Mucosa of rectum (tissue), 2 donors: Measurements from ENCODE around the gene EPN2.
A peak's percentile ranks its signal among the peaks of the same experiment; 100 is the strongest.
"Not testable (repeated sequence)": the region's sequence is repeated elsewhere in the genome, so short reads cannot be mapped to it uniquely, and the experiment has no call there.

Source experiments
- H3K27ac ChIP-seq, 2 donors: one replicate each; pipeline ENCODE4 v1.7.0; 2013; ENCODE audit warnings: inconsistent platforms in 2 of 2, low read depth in 2 of 2, low read length in 2 of 2
- H3K27me3 ChIP-seq, 2 donors: one replicate each; pipeline ENCODE4 v1.7.0; 2013; ENCODE audit warnings: low read length in 2 of 2; ENCODE audit not compliant: control insufficient read depth in 2 of 2, insufficient read depth in 2 of 2
- H3K36me3 ChIP-seq, 2 donors: one replicate each; pipeline ENCODE4 v1.7.0; 2013; ENCODE audit warnings: low read length in 2 of 2; ENCODE audit not compliant: control insufficient read depth in 2 of 2, insufficient read depth in 2 of 2
- H3K4me1 ChIP-seq, 2 donors: one replicate each; pipeline ENCODE4 v1.7.0; 2013; ENCODE audit warnings: low read length in 2 of 2, mild to moderate bottlenecking in 1 of 2; ENCODE audit not compliant: control insufficient read depth in 2 of 2, insufficient read depth in 2 of 2
- H3K4me3 ChIP-seq, 2 donors: one replicate each; pipeline ENCODE4 v1.7.0; 2013; ENCODE audit warnings: low read length in 2 of 2
- H3K9ac ChIP-seq, 2 donors: one replicate each; pipeline ENCODE4 v1.7.0; 2013; ENCODE audit warnings: low read length in 2 of 2, low read depth in 1 of 2, mild to moderate bottlenecking in 1 of 2
- H3K9me3 ChIP-seq, 2 donors: one replicate each; pipeline ENCODE4 v1.7.0; 2013; ENCODE audit warnings: low read length in 2 of 2; ENCODE audit not compliant: control insufficient read depth in 2 of 2
- donor health status: healthy.
- donor health status: Normal muscosa, but diverticular disease.

Gene EPN2

DNA sequence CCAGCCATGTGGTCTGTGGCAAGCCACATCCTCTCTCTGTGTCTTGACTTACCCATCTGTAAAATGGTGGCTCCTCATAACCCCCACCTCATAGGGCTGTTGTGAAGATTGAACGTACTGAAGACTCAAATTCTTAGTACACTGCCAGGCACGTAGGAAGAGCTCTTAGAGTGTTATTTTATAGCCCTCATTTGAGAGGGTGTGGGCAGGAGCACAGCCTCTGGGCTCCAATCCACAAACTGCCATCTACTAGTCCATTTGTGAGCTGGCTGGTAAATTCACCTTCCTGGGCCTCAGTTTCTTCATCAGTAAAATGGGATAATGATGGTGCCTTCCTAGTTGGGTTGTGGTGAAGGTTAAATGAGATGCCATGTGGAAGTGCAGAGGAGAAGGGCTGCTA, 18.3 kb upstream of the EPN2 start:
- H3K9me3 ChIP-seq, H3K36me3 ChIP-seq, H3K4me3 ChIP-seq, H3K27me3 ChIP-seq, H3K9ac ChIP-seq, H3K27ac ChIP-seq, H3K4me1 ChIP-seq: not testable (repeated sequence)

DNA sequence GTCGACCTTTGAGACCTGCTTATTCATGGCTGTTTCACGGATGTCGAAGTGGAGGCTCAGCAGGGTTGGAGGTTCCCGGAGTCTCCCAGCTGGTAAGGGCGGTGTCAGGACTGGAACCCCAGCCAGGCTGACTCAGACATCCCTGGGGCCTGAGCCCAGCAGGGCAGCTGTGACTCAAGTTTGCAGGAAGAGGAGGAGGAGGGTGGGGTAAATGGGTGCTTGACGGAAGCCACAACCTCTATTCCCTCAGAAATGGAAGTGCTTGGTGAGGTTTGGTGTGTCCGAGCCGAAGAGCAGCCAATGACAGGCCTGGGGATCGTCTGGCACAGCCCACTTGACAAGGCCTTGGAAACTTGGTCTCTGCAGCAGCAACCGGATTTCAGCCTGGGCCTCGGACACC, 17.8 kb upstream of the EPN2 start:
- H3K27ac ChIP-seq, H3K36me3 ChIP-seq, H3K27me3 ChIP-seq, H3K4me1 ChIP-seq, H3K9me3 ChIP-seq, H3K4me3 ChIP-seq, H3K9ac ChIP-seq: not testable (repeated sequence)

DNA sequence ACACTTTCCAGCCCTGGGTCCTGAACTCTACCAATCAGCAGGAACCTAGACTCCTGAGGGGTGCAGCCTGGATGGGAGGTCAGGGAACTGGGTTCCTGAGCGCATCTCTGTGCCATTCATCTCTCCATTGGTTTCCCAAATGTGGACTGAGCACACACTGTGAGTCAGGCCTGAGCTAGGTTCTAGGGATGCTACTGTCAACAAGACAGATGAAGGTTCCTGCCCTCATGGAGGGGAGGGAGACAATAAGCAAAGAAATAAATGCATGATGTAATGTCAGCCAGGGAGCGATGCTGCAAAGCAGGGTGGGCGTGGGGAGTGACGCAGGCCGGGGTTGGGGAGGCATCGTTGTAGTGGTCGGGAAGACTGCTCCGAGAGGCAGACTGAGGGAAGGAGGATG, 17.0 kb upstream of the EPN2 start:
- not testable (repeated sequence) for H3K4me3 ChIP-seq, H3K9ac ChIP-seq, H3K4me1 ChIP-seq, H3K27me3 ChIP-seq, H3K9me3 ChIP-seq, H3K36me3 ChIP-seq, H3K27ac ChIP-seq

DNA sequence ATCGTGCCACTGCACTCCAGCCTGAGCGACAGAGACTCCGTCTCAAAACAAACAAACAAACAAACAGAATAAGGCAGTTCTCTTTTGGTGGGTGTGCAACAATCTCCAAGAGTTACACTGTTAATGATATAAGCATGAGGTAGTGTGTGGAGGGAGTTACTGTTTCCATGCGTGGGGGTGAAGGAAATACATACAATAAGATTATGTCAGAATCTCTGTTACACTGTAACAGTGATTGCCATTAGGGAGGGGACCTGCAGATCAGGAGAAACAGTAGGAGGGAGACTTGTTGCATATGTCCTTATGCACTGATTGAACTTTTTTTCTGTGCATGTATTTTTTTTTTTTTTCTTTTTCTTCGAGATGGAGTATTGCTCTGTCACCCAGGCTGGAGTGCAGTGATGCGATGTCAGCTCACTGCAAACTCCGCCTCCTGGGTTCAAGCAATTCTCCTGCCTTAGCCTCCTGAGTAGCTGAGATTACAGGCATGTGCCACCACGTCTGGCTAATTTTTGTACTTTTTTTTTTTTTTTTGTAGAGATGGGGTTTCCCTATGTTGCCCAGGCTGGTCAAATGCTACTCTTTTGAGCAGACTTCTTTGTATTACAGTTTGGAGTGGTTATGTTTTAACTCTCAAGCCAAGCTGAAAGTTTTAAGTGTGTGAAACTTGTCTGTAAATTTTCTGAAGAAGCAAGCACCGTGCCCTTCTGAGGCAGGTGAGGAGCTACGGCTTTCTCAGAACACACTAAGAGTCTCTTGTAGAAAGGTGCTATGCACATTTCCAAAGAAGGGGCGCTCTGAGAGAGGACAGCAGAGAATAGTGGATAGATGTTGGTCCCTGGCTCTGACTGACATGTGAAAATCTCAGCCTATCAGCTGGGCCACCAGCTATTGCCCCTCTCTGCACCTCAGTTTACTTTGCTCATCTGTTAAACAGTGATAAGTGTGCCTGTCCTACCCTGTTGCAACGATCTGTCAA, 10.3 kb upstream of the EPN2 start:
- not testable (repeated sequence) for H3K27me3 ChIP-seq, H3K4me1 ChIP-seq, H3K4me3 ChIP-seq, H3K36me3 ChIP-seq, H3K9me3 ChIP-seq, H3K27ac ChIP-seq, H3K9ac ChIP-seq

DNA sequence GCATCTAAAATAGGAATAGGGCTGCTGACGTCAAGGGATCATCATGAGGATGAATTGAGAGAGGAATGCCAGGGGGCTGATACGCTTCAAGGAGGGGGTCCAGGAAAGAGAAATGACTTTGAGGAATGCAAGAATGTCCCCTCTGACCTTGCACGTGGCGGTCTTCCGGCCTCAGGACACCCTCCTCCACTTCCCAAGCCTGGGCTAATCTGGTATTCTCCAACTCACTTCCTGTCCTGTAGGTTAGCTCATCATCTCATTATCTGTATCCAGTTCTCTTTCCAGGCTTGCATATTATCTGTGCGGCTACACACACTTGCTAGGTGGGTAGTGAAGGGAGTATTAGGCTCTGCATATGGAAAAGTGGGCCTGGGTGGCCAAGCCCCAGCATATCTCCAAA, 2.5 kb upstream of the EPN2 start:
- H3K4me1 ChIP-seq, H3K36me3 ChIP-seq, H3K4me3 ChIP-seq, H3K27ac ChIP-seq, H3K9ac ChIP-seq, H3K9me3 ChIP-seq, H3K27me3 ChIP-seq: not testable (repeated sequence)

DNA sequence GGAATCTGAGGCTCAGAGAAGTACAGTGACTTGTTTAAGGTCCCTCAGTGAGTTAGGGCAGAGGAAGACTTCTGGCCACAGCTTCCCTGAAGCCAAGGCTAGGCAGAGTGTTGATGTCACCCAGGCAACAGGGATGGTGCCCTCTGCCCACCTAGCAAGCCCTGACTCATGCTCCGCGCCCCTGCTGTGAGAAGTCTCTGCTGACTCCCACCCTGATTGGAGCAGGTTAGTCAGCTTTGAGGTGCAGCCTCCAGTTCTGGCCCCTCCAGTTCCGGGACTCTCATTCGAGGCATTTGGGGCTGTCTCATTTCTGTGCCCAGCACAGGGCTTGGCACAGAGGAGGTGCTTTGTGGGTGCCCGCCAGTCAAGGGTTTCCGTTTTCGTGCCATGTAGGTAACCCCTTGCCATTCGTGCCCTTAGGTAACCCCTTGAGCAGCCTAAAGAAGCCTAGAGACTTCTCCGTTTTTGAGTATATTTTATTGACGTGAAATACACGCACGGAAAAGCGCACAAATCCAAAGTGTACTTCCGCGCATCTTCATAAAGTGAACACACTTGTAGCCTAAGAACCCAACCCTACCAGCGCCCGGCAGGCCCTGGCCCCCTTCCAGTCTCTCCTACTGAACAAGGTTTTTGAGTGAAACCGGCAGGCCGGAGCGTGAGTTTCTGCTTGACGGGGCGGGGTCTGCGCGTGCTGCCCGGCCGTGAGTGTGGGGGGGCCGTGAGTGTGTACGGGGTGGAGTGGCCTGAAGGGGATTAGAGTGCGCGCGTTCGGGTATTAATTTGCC, 621 bp upstream of the EPN2 start:
- H3K9ac ChIP-seq, H3K27me3 ChIP-seq, H3K27ac ChIP-seq, H3K4me3 ChIP-seq, H3K4me1 ChIP-seq, H3K9me3 ChIP-seq, H3K36me3 ChIP-seq: not testable (repeated sequence)

DNA sequence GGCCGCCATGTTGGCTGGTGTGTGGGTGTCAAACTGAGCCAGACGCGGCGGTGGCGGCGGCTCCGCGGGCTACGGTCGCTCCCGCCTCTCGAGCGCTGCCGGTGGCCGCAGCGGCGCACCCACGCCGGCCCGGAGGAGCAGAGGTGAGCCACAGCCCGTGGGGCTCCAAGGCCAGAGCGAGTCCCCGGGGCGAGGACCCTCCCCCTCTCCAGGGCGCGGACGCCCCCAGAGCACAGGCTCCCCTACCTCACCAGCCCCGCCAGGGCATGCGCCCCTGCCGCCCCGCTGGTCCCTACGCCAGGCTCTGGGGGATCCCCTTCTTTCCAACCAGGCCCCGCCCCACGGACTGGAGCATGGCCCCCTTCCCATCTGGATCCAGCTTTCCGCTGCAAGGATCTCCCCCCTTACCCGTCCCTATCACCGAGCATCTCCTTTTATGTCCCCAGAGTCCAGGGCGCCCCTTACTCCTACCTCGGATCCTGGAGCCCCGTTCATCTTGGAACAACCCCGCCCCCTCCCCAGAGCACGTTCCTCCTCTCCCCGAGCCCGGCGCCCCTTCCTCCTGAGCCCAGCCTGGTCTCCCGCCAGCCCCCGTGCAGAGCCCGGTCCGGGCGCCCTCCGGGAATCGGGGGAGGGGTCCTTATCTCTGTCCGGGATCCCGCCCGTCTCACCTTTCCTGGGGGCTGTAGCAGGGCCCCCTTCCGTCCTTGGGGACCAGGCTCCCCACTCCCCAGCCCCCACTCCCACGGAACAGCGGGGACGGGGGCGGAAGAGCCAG, 412 bp downstream of the EPN2 start:
- peak overlapping the region; percentile 67 to 83 for H3K27ac ChIP-seq
- H3K4me1 ChIP-seq, result peaks cover 4% of the 10 kb centered on the region in 2 donors
- H3K4me3 ChIP-seq, result peak overlapping the region; percentile 87 to 94
- no peaks in the 10 kb centered on the region for H3K9me3 ChIP-seq
- no peaks in the 10 kb centered on the region for H3K27me3 ChIP-seq
- no peaks in the 10 kb centered on the region for H3K36me3 ChIP-seq
- H3K9ac ChIP-seq, result peak overlapping the region; percentile 79 to 85

DNA sequence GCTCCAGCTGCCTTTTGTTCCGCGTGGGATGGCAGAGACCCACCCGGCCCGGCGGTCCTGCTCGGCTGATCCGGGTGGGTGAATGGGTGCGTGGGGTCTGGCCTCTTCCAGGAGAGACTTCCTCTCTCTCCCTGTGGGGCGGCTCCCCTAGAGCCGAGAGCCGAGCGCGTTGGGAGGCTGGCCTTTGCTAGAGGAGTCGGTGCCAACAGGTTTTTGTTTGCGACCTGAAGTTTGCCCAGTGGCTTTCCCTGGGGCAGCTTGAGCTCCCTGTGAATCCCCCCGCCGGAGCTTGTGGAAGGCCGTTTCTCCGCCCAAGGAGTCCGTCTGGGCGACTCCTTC, 970 bp downstream of the EPN2 start:
- H3K9me3 ChIP-seq, result no peaks in the 10 kb centered on the region
- peak overlapping the region; percentile 87 to 94 for H3K4me3 ChIP-seq
- H3K27me3 ChIP-seq, result no peaks in the 10 kb centered on the region
- peak overlapping the region; percentile 79 to 85 for H3K9ac ChIP-seq
- H3K36me3 ChIP-seq, result no peaks in the 10 kb centered on the region
- H3K27ac ChIP-seq, result peak overlapping the region; percentile 67 to 83
- H3K4me1 ChIP-seq, result peaks cover 4% of the 10 kb centered on the region in 2 donors

DNA sequence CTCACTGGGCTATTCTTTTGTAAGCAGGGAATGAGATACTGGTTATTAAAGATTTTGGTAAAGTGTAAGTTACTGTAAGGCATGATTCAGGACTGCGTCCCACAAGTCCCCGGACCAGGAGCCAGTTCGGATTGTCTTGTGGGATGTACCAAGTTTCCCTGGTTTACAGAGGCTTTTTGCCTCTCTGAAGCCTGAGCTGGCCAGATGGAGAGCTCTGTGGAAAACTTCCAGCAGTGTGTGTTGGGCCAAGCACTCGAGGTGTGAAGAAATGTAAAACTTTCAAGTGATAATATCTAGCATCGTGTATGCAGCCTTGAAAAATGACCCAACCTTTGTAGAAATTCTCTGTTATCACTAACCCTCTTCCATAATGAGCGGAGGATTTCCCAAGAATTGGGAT, 2.4 kb downstream of the EPN2 start:
- Histone ChIP-seq H3K9me3 (no peaks in the 10 kb centered on the region), H3K4me1 (peaks cover 4% of the 10 kb centered on the region in 2 donors), H3K27me3 (no peaks in the 10 kb centered on the region), H3K36me3 (no peaks in the 10 kb centered on the region), H3K4me3 (peak overlapping the region in 1 of 2 donors; percentile 14), H3K27ac (no peak overlapping the region), H3K9ac (no peak overlapping the region)

DNA sequence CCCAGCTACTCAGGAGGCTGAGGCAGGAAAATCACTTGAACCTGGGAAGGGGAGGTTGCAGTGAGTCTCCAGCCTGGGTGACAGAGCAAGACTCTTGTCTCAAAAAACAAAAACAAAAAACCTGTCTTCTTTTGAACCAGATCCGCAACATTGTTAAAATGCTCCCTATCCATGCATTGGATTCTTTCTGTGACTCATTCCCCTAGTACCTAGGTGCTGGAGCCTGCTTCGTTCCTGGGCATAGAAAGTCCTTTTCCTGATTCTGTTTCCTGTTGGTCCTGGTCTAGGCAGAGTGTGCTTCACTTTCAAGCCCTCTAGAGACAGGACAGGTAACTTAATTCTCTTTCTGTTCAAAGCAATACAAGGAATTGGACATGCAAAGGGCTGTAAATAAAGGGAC, 5.2 kb downstream of the EPN2 start:
- Histone ChIP-seq H3K9ac (no peak overlapping the region), H3K27ac (no peak overlapping the region), H3K4me3 (no peak overlapping the region), H3K27me3 (no peaks in the 10 kb centered on the region), H3K9me3 (no peaks in the 10 kb centered on the region), H3K4me1 (peaks cover 4 to 5% of the 10 kb centered on the region in 2 donors), H3K36me3 (no peaks in the 10 kb centered on the region)
